ENCODE results near the gene UBE2F.

DNA sequence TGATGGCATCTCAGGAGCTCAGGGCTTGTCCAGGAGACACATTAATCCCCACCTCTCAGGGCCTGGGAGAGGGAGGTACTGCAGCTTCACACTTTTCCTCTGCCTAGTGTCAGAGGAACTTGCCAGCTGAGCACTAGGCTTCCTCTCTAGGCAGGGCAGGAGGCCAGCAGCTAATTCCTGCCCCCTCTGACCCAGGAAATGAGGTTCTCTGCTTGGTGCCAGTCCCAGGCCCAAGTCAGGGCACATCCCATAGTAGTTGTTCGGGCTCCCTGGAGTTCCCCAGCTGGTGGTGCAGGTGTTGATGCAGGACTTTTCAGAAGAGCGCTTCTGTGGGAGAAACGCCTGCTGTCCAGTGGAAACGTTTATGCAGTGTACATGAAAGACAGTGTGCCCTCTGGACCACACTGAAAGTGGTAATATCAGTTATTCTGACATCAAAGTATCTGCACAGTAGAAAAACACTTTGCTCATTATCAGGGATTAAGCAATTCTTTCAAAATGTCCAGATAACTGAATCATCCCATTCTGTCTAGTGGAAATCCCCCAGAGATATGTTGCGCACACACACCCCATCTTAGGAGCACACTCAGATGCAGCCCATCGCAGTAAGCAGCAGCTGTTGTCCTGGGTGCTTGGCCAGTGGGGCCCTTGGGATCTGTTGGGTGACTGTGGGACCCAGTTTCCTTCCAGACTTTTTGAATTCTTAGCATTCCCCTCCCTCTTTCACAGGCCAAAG is 76.2 kb downstream of the UBE2F start:
- TF ChIP-seq, protein P1, sequence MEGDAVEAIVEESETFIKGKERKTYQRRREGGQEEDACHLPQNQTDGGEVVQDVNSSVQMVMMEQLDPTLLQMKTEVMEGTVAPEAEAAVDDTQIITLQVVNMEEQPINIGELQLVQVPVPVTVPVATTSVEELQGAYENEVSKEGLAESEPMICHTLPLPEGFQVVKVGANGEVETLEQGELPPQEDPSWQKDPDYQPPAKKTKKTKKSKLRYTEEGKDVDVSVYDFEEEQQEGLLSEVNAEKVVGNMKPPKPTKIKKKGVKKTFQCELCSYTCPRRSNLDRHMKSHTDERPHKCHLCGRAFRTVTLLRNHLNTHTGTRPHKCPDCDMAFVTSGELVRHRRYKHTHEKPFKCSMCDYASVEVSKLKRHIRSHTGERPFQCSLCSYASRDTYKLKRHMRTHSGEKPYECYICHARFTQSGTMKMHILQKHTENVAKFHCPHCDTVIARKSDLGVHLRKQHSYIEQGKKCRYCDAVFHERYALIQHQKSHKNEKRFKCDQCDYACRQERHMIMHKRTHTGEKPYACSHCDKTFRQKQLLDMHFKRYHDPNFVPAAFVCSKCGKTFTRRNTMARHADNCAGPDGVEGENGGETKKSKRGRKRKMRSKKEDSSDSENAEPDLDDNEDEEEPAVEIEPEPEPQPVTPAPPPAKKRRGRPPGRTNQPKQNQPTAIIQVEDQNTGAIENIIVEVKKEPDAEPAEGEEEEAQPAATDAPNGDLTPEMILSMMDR (IDR thresholded peaks at IDR 0.05; ENCODE audit: low read depth, low read length): no peak
- TF ChIP-seq EZH2phosphoT487 (IDR thresholded peaks at IDR 0.05; ENCODE audit: low read depth): no peak
